ENCODE results near the gene XIRP1. TPM values are rescaled to one million over a fixed set of nuclear protein-coding genes. Genes with fewer than 3 reads are reported as not detected.

The XIRP1 gene
- total RNA-seq, 1 experiment from 2014 or later: not detected

- Histone ChIP-seq H3K27ac (ENCODE audit: low read length) (no peak overlapping the region), H3K27me3 (ENCODE audit: control insufficient read depth, insufficient read depth, low read length) (no peaks in the 10 kb centered on the region), H3K36me3 (ENCODE audit: control insufficient read depth, insufficient read depth, low read length) (no peaks in the 10 kb centered on the region), H3K4me3 (ENCODE audit: low read depth in 2 of 2, low read length in 2 of 2) (no peak overlapping the region), H3K4me1 (ENCODE audit: control insufficient read depth, insufficient read depth, low read length) (no peaks in the 10 kb centered on the region), H3K9me3 (ENCODE audit: control insufficient read depth, insufficient read depth, low read depth, low read length) (no peaks in the 10 kb centered on the region)
- DNase-seq (ENCODE audit: low read depth, low spot score) (no peak), ATAC-seq (no peak)
- in situ Hi-C loops (cut with HindIII; ENCODE audit: low pct_unique_long_range_greater_than_20kb, low sequenced_read_pairs): no loop called here
- no TSS peak for BruUV-seq (replicated peaks)
- POLR2A ChIA-PET: no interaction called here
- intact Hi-C loops (cut with micrococcal nuclease; ENCODE audit: unreplicated experiment): no loop called here
- CTCF ChIA-PET: no interaction called here
- TF ChIP-seq TCF7L2 (IDR thresholded peaks at IDR 0.05; ENCODE audit: low read depth, low read length) (no peak), SIN3A (IDR thresholded peaks at IDR 0.05; ENCODE audit: borderline replicate concordance, insufficient read depth, low read depth, low read length) (no peak), POLR2AphosphoS5 (IDR thresholded peaks at IDR 0.05; ENCODE audit: low read depth, low read length) (no peak)
- TF ChIP-seq, protein P1, sequence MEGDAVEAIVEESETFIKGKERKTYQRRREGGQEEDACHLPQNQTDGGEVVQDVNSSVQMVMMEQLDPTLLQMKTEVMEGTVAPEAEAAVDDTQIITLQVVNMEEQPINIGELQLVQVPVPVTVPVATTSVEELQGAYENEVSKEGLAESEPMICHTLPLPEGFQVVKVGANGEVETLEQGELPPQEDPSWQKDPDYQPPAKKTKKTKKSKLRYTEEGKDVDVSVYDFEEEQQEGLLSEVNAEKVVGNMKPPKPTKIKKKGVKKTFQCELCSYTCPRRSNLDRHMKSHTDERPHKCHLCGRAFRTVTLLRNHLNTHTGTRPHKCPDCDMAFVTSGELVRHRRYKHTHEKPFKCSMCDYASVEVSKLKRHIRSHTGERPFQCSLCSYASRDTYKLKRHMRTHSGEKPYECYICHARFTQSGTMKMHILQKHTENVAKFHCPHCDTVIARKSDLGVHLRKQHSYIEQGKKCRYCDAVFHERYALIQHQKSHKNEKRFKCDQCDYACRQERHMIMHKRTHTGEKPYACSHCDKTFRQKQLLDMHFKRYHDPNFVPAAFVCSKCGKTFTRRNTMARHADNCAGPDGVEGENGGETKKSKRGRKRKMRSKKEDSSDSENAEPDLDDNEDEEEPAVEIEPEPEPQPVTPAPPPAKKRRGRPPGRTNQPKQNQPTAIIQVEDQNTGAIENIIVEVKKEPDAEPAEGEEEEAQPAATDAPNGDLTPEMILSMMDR (IDR thresholded peaks at IDR 0.05): no peak
- TF ChIP-seq, protein P2, sequence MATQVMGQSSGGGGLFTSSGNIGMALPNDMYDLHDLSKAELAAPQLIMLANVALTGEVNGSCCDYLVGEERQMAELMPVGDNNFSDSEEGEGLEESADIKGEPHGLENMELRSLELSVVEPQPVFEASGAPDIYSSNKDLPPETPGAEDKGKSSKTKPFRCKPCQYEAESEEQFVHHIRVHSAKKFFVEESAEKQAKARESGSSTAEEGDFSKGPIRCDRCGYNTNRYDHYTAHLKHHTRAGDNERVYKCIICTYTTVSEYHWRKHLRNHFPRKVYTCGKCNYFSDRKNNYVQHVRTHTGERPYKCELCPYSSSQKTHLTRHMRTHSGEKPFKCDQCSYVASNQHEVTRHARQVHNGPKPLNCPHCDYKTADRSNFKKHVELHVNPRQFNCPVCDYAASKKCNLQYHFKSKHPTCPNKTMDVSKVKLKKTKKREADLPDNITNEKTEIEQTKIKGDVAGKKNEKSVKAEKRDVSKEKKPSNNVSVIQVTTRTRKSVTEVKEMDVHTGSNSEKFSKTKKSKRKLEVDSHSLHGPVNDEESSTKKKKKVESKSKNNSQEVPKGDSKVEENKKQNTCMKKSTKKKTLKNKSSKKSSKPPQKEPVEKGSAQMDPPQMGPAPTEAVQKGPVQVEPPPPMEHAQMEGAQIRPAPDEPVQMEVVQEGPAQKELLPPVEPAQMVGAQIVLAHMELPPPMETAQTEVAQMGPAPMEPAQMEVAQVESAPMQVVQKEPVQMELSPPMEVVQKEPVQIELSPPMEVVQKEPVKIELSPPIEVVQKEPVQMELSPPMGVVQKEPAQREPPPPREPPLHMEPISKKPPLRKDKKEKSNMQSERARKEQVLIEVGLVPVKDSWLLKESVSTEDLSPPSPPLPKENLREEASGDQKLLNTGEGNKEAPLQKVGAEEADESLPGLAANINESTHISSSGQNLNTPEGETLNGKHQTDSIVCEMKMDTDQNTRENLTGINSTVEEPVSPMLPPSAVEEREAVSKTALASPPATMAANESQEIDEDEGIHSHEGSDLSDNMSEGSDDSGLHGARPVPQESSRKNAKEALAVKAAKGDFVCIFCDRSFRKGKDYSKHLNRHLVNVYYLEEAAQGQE (IDR thresholded peaks at IDR 0.05; ENCODE audit: insufficient read depth in 1 of 2, low read depth in 2 of 2, low read length in 1 of 2): no peak
These were observed 55.6 kb downstream of the XIRP1 start for GRCh38 chr3:39136533-39137434.

DNA sequence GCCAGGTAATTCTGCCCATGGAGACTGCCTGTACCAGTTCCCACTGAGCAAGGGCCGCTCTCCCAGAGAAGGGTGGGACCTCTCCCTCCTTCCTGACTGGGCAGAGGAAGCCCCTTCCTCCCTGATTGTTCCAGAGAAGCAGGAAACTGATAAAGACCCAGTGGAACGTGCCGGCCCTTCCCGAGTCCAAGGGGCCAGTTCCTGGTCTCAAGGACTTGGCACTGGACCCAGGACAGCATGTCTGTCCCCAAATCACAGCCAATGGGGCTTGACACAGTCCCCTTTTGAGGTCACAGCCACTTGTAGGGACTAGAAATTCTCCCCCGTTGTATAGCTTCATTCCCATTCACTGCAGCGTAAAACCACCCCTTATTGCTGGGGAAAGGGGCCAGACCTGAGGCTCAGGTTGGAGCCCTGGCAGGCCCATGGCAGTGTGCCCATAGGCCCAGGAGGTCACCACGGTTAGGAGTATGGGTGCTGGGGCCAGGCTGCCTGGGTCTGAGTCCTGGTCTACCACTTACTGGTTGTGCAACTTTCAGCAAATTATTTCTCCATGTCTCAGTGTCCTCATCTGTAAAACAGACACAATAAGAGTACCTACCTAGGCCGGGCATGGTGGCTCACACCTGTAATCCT is 57.1 kb downstream of the XIRP1 start:
- no peak overlapping the region for H3K4me3 ChIP-seq (ENCODE audit: low read depth in 2 of 2, low read length in 2 of 2)
- CTCF ChIA-PET: no interaction called here
- in situ Hi-C loops (cut with HindIII; ENCODE audit: low pct_unique_long_range_greater_than_20kb, low sequenced_read_pairs) (no loop called here), intact Hi-C loops (cut with micrococcal nuclease; ENCODE audit: unreplicated experiment) (no loop called here)
- H3K9me3 ChIP-seq (ENCODE audit: control insufficient read depth, insufficient read depth, low read depth, low read length): no peaks in the 10 kb centered on the region
- BruUV-seq (replicated peaks): no TSS peak
- no peak for ATAC-seq
- no peak for DNase-seq (ENCODE audit: low read depth, low spot score)
- H3K4me1 ChIP-seq (ENCODE audit: control insufficient read depth, insufficient read depth, low read length): no peaks in the 10 kb centered on the region
- POLR2A ChIA-PET: no interaction called here
- TF ChIP-seq SIN3A (IDR thresholded peaks at IDR 0.05; ENCODE audit: borderline replicate concordance, insufficient read depth, low read depth, low read length): no peak
- TF ChIP-seq, protein P1 (IDR thresholded peaks at IDR 0.05): no peak
- TF ChIP-seq, protein P2 (IDR thresholded peaks at IDR 0.05; ENCODE audit: insufficient read depth in 1 of 2, low read depth in 2 of 2, low read length in 1 of 2): no peak
- no peak for TF ChIP-seq POLR2AphosphoS5 (IDR thresholded peaks at IDR 0.05; ENCODE audit: low read depth, low read length)
- no peak for TF ChIP-seq TCF7L2 (IDR thresholded peaks at IDR 0.05; ENCODE audit: low read depth, low read length)
- no peak overlapping the region for H3K27ac ChIP-seq (ENCODE audit: low read length)
- H3K27me3 ChIP-seq (ENCODE audit: control insufficient read depth, insufficient read depth, low read length): no peaks in the 10 kb centered on the region
- no peaks in the 10 kb centered on the region for H3K36me3 ChIP-seq (ENCODE audit: control insufficient read depth, insufficient read depth, low read length)

Measured in Panc1 (cell line).